ENCODE results near the gene EFNA1. TPM values are rescaled to one million over a fixed set of nuclear protein-coding genes. Genes with fewer than 3 reads are reported as not detected.
A peak's percentile ranks its signal among the peaks of the same experiment; 100 is the strongest.
"Not testable (repeated sequence)": the region's sequence is repeated elsewhere in the genome, so short reads cannot be mapped to it uniquely, and the experiment has no call there.

EFNA1 gene
- total and polyA plus RNA-seq, 2 donors, result 14.5 to 52.6 TPM

DNA sequence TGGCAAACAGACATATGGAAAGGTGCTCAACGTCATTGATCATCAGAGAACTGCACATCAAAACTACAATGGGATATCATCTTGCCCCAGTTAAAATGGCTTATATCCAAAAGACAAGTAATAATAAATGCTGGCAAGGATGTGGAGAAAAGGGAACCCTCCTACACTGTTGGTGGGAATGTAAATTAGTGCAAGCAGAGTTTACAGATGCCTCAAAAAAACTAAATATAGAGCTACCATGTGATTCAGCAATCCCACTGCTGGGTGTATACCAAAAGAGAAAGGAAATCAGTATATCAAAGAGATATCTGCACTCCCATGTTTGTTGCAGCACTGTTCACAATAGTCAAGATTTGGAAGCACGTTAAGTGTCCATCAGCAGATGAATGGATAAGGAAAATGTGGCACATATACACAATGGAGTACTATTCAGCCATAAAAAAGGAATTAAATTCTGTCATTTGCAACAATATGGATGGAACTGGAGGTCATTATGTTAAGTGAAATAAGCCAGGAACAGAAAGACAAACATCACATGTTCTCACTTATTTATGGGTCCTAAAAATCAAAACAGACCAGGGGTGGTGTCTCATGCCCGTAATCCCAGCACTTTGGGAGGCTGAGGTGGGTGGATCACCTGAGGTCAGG, 28.4 kb downstream of the EFNA1 start:
- DNase-seq (ENCODE audit: low read depth in 6 of 9, low spot score in 9 of 9); H3K4me3 ChIP-seq (ENCODE audit: low read length in 2 of 2); H3K4me1 ChIP-seq (ENCODE audit: control insufficient read depth in 2 of 2, insufficient read depth in 2 of 2, low read length in 2 of 2); H3K27me3 ChIP-seq (ENCODE audit: control insufficient read depth in 2 of 2, insufficient read depth in 1 of 2, low read length in 1 of 2); H3K27ac ChIP-seq (ENCODE audit: low read depth in 1 of 2, low read length in 1 of 2); H3K9me3 ChIP-seq (ENCODE audit: control insufficient read depth in 2 of 2, insufficient read depth in 1 of 2, low read length in 1 of 2); H3K36me3 ChIP-seq (ENCODE audit: control insufficient read depth in 2 of 2, insufficient read depth in 2 of 2, low read length in 1 of 2): not testable (repeated sequence)
- WGBS, result 89% methylated on average over 3 of the region's 3 CpGs

DNA sequence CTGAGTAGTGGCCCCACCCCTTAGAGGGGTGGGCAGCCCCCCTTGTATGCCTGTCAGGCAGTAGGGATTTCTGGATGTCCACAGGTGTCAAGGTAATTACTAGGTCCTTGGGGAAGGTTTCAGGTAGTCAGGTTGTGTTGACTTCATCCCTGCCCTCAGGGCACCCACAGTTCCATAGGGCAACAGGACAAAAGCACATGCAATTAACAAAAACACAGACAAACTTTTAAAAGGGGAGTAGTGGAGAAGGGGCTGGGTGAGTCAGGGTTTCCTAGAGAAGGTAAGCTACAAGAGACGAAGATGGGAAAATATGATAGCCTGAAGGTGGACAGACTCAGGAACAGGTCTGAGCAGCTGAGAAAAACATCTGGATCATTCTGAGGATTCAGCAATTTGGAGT, 31.3 kb downstream of the EFNA1 start:
- WGBS, result 92% methylated on average over 1 of the region's 1 CpG
- Histone ChIP-seq H3K4me1 (ENCODE audit: control insufficient read depth in 2 of 2, insufficient read depth in 2 of 2, low read length in 2 of 2) (no peaks in the 10 kb centered on the region), H3K9me3 (ENCODE audit: control insufficient read depth in 2 of 2, insufficient read depth in 1 of 2, low read length in 1 of 2) (no peaks in the 10 kb centered on the region), H3K36me3 (ENCODE audit: control insufficient read depth in 2 of 2, insufficient read depth in 2 of 2, low read length in 1 of 2) (no peaks in the 10 kb centered on the region), H3K4me3 (ENCODE audit: low read length in 2 of 2) (no peak overlapping the region), H3K27ac (ENCODE audit: low read depth in 1 of 2, low read length in 1 of 2) (no peak overlapping the region), H3K27me3 (ENCODE audit: control insufficient read depth in 2 of 2, insufficient read depth in 1 of 2, low read length in 1 of 2) (no peaks in the 10 kb centered on the region)
- no peak for DNase-seq (ENCODE audit: low read depth in 6 of 9, low spot score in 9 of 9)

DNA sequence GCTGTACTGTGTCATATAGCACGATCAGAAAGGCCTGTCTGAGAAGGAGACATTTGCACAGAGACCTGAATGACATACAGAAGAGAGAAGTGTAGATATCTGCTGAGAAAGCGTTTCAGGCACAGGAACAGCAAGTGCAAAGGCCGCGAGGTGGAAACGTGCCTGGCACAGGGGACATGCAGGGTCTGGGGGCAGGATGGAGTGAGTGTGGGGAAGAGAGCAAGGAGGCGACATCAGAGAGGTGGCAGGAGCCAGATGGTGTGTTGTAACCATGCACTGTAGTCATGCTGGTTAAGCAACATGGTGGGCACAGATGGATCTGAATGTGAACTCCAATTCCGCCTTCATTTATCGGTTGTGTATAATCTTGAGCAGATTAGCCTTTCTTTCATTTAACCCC, 32.5 kb downstream of the EFNA1 start:
- no peak for DNase-seq (ENCODE audit: low read depth in 6 of 9, low spot score in 9 of 9)
- H3K9me3 ChIP-seq (ENCODE audit: control insufficient read depth in 2 of 2, insufficient read depth in 1 of 2, low read length in 1 of 2), result peaks cover 0 to 3% of the 10 kb centered on the region in 2 donors
- H3K4me3 ChIP-seq (ENCODE audit: low read length in 2 of 2), result no peak overlapping the region
- H3K27ac ChIP-seq (ENCODE audit: low read depth in 1 of 2, low read length in 1 of 2), result no peak overlapping the region
- H3K27me3 ChIP-seq (ENCODE audit: control insufficient read depth in 2 of 2, insufficient read depth in 1 of 2, low read length in 1 of 2), result no peaks in the 10 kb centered on the region
- no peaks in the 10 kb centered on the region for H3K4me1 ChIP-seq (ENCODE audit: control insufficient read depth in 2 of 2, insufficient read depth in 2 of 2, low read length in 2 of 2)
- H3K36me3 ChIP-seq (ENCODE audit: control insufficient read depth in 2 of 2, insufficient read depth in 2 of 2, low read length in 1 of 2), result no peaks in the 10 kb centered on the region
- 87% methylated on average over 8 of the region's 8 CpGs for WGBS

DNA sequence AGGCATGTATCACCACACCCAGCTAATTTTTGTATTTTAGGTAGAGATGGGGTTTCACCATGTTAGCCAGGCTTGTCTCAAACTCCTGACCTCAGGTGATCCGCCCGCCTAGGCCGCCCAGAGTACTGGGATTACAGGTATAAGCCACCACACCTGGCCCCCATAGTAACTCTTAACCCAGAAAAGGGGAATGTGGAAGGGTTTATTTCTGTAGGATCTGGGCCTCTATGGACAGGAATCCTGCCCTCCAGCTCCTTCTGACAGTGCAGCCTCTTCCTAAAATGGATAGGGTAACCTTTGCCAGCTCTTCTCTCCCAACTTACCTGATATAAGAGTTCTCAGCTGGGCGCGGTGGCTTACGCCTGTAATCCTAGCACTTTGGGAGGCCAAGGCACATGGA, 35.0 kb downstream of the EFNA1 start:
- H3K36me3 ChIP-seq (ENCODE audit: control insufficient read depth in 2 of 2, insufficient read depth in 2 of 2, low read length in 1 of 2); H3K27ac ChIP-seq (ENCODE audit: low read depth in 1 of 2, low read length in 1 of 2); H3K27me3 ChIP-seq (ENCODE audit: control insufficient read depth in 2 of 2, insufficient read depth in 1 of 2, low read length in 1 of 2); H3K4me3 ChIP-seq (ENCODE audit: low read length in 2 of 2); H3K9me3 ChIP-seq (ENCODE audit: control insufficient read depth in 2 of 2, insufficient read depth in 1 of 2, low read length in 1 of 2); DNase-seq (ENCODE audit: low read depth in 6 of 9, low spot score in 9 of 9): not testable (repeated sequence)
- 99% methylated on average over 6 of the region's 6 CpGs for WGBS
- H3K4me1 ChIP-seq (ENCODE audit: control insufficient read depth in 2 of 2, insufficient read depth in 2 of 2, low read length in 2 of 2), result peaks cover 5 to 18% of the 10 kb centered on the region in 2 donors

DNA sequence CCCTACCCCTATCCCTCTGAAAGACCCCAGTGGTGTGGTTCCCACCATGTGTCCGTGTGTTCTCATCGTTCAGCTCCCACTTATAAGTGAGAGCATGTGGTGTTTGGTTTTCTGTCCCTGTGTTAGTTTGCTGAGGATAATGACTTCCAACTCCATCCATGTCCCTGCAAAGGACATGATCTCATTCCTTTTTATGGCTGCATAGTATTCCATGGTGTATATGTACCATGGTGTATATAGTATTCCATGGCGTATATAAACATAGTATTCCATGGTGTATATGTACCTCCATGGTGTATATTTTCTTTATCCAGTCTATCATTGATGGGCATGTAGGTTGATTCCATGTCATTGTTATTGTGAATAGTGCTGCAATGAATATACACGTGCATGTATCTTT, 36.1 kb downstream of the EFNA1 start:
- not testable (repeated sequence) for DNase-seq (ENCODE audit: low read depth in 6 of 9, low spot score in 9 of 9); H3K27ac ChIP-seq (ENCODE audit: low read depth in 1 of 2, low read length in 1 of 2); H3K27me3 ChIP-seq (ENCODE audit: control insufficient read depth in 2 of 2, insufficient read depth in 1 of 2, low read length in 1 of 2); H3K9me3 ChIP-seq (ENCODE audit: control insufficient read depth in 2 of 2, insufficient read depth in 1 of 2, low read length in 1 of 2); H3K4me3 ChIP-seq (ENCODE audit: low read length in 2 of 2); H3K36me3 ChIP-seq (ENCODE audit: control insufficient read depth in 2 of 2, insufficient read depth in 2 of 2, low read length in 1 of 2)
- peaks cover 6 to 22% of the 10 kb centered on the region in 2 donors for H3K4me1 ChIP-seq (ENCODE audit: control insufficient read depth in 2 of 2, insufficient read depth in 2 of 2, low read length in 2 of 2)
- 97% methylated on average over 4 of the region's 4 CpGs for WGBS

DNA sequence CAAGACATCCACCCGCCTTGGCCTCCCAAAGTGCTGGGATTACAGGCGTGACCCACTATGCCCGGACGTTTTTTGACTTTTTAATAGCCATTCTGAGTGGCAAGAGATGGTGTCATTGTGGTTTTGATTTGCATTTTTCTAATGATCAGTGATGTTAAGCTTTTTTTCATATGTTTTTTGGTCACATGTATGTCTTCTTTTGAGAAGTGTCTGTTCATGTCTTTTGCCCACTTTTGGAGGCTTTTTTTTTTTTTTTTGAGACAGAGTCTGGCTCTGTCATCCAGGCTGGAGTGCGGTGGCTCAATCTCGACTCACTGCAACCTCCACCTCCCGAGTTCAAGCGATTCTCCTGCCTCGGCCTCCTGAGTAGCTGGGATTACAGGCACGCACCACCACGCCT, 36.9 kb downstream of the EFNA1 start:
- not testable (repeated sequence) for H3K9me3 ChIP-seq (ENCODE audit: control insufficient read depth in 2 of 2, insufficient read depth in 1 of 2, low read length in 1 of 2)

DNA sequence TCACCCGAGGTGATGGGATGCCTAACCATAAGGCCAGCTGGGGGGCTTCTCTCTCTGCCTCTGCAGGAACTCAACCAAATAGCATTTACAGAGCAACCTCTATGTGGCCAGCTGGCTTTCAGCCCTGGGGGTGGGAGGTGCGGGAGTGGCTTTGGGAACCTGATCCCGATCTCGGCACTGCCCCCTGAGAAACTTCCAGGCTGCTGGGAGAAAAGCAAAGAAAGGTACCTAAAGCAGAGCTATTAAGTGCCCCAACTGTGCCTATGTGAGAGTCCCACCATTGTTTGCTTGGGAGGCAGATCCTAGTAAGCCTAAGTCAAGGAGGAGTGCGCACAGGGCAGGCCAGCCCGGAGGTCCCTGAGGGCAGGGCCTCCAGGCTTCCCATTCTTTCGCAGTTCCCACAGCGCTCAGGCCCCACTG, 38.4 kb downstream of the EFNA1 start:
- peaks cover 0 to 9% of the 10 kb centered on the region in 2 donors for H3K27me3 ChIP-seq (ENCODE audit: control insufficient read depth in 2 of 2, insufficient read depth in 1 of 2, low read length in 1 of 2)
- WGBS, result 44% methylated on average over 8 of the region's 8 CpGs
- peaks cover 6 to 22% of the 10 kb centered on the region in 2 donors for H3K4me1 ChIP-seq (ENCODE audit: control insufficient read depth in 2 of 2, insufficient read depth in 2 of 2, low read length in 2 of 2)
- peaks cover 0 to 3% of the 10 kb centered on the region in 2 donors for H3K9me3 ChIP-seq (ENCODE audit: control insufficient read depth in 2 of 2, insufficient read depth in 1 of 2, low read length in 1 of 2)
- no peak for DNase-seq (ENCODE audit: low read depth in 6 of 9, low spot score in 9 of 9)
- H3K4me3 ChIP-seq (ENCODE audit: low read length in 2 of 2), result no peak overlapping the region
- peaks cover 17 to 21% of the 10 kb centered on the region in 2 donors for H3K36me3 ChIP-seq (ENCODE audit: control insufficient read depth in 2 of 2, insufficient read depth in 2 of 2, low read length in 1 of 2)
- H3K27ac ChIP-seq (ENCODE audit: low read depth in 1 of 2, low read length in 1 of 2), result no peak overlapping the region

More for the DNA sequence above, 36.9 kb downstream of the EFNA1 start:
- Histone ChIP-seq H3K4me1 (ENCODE audit: control insufficient read depth in 2 of 2, insufficient read depth in 2 of 2, low read length in 2 of 2) (peaks cover 6 to 22% of the 10 kb centered on the region in 2 donors), H3K36me3 (ENCODE audit: control insufficient read depth in 2 of 2, insufficient read depth in 2 of 2, low read length in 1 of 2) (peaks cover 10 to 11% of the 10 kb centered on the region in 2 donors)
- H3K4me3 ChIP-seq (ENCODE audit: low read length in 2 of 2); H3K27me3 ChIP-seq (ENCODE audit: control insufficient read depth in 2 of 2, insufficient read depth in 1 of 2, low read length in 1 of 2); DNase-seq (ENCODE audit: low read depth in 6 of 9, low spot score in 9 of 9); H3K27ac ChIP-seq (ENCODE audit: low read depth in 1 of 2, low read length in 1 of 2): not testable (repeated sequence)
- 98% methylated on average over 11 of the region's 11 CpGs for WGBS

DNA sequence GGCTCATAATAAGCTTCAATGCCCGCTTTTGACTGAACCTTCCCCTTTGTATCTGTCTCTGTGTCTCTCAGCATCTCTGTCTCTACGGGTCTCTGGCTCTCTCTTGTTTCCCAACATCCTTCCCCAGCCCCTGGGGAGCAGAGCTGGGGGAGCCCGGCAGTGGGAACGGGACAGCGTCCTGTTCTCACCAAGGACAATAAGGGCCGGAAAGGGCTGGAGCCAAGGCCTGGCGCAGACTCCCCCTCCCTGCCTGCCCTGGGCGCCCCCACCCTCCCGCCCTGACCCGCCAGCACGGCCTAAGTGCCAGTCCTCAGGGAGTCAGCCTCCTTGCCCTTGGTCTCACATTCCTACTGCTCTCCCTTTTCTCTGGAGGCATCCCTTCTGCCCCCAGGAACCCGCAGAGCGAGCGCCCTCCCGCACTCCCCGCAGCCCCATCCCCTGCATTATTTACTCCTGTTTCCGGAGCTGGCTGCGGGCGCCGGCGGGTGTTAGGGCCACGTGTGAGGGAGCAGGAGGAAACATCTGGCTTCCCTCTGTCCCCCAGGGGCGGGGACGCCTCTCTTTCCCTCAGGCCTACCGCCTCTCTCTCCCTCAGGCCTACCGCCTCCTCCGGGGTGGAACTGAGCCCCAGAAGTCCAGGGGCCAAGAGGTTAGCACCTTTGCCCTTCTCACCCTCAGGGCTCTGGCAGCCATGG, 38.9 kb downstream of the EFNA1 start:
- no peak overlapping the region for H3K4me3 ChIP-seq (ENCODE audit: low read length in 2 of 2)

More for the DNA sequence above, 38.9 kb downstream of the EFNA1 start:
- peak overlapping the region in 1 of 2 donors; percentile 58 for H3K27ac ChIP-seq (ENCODE audit: low read depth in 1 of 2, low read length in 1 of 2)
- 8% methylated on average over 27 of the region's 27 CpGs for WGBS
- peak in 4 of 9 donors; percentile 14 to 63 (median 36) for DNase-seq (ENCODE audit: low read depth in 6 of 9, low spot score in 9 of 9)
- peaks cover 0 to 3% of the 10 kb centered on the region in 2 donors for H3K9me3 ChIP-seq (ENCODE audit: control insufficient read depth in 2 of 2, insufficient read depth in 1 of 2, low read length in 1 of 2)
- peaks cover 6 to 22% of the 10 kb centered on the region in 2 donors for H3K4me1 ChIP-seq (ENCODE audit: control insufficient read depth in 2 of 2, insufficient read depth in 2 of 2, low read length in 2 of 2)
- peaks cover 0 to 9% of the 10 kb centered on the region in 2 donors for H3K27me3 ChIP-seq (ENCODE audit: control insufficient read depth in 2 of 2, insufficient read depth in 1 of 2, low read length in 1 of 2)
- H3K36me3 ChIP-seq (ENCODE audit: control insufficient read depth in 2 of 2, insufficient read depth in 2 of 2, low read length in 1 of 2), result peaks cover 17 to 21% of the 10 kb centered on the region in 2 donors
